Measurements from ENCODE around the gene UAP1L1.
A peak's percentile ranks its signal among the peaks of the same experiment; 100 is the strongest.

UAP1L1 gene

GRCh38 chr9:137046088-137046787 is 31.1 kb upstream of the UAP1L1 start, which contains the start of gene NPDC1:
Gene NPDC1 (minus strand): TSS chr9:137046177. CDS start chr9:137045989, 188 bp downstream.
- peak; percentile 22 for DNase-seq (ENCODE audit: low read depth)

GRCh38 chr9:137048655-137049543 is 28.4 kb upstream of the UAP1L1 start:
- no peak for TF ChIP-seq CTCF (IDR thresholded peaks at IDR 0.05; ENCODE audit: low read depth, low read length, missing control alignments)
- DNase-seq (ENCODE audit: low read depth) = no peak

More at GRCh38 chr9:137046088-137046787, 31.1 kb upstream of the UAP1L1 start, which contains the start of gene NPDC1:
- TF ChIP-seq CTCF (IDR thresholded peaks at IDR 0.05; ENCODE audit: low read depth, low read length, missing control alignments) = peak; percentile 80
- in situ Hi-C loops (cut with HindIII; ENCODE audit: low sequenced_read_pairs) = loop anchor here (25.0 kb wide), 1 partner anchor 259 kb away; the partner anchor contains the start of genes CCDC183 and TMEM141
- H3K4me3 ChIP-seq (ENCODE audit: low read depth, low read length) = peak within 1 kb of the TSS; percentile 52

GRCh38 chr9:137049544-137050449 is 27.5 kb upstream of the UAP1L1 start:
- in situ Hi-C loops (cut with HindIII; ENCODE audit: low sequenced_read_pairs) = loop anchor here (25.0 kb wide), 1 partner anchor 262 kb away; the partner anchor contains the start of genes CCDC183 and TMEM141
- DNase-seq (ENCODE audit: low read depth) = no peak
- TF ChIP-seq CTCF (IDR thresholded peaks at IDR 0.05; ENCODE audit: low read depth, low read length, missing control alignments) = peak; percentile 47
- no peak overlapping the region for H3K4me3 ChIP-seq (ENCODE audit: low read depth, low read length)

More at GRCh38 chr9:137048655-137049543, 28.4 kb upstream of the UAP1L1 start:
- H3K4me3 ChIP-seq (ENCODE audit: low read depth, low read length) = no peak overlapping the region
- in situ Hi-C loops (cut with HindIII; ENCODE audit: low sequenced_read_pairs) = loop anchor here (25.0 kb wide), 1 partner anchor 262 kb away; the partner anchor contains the start of genes CCDC183 and TMEM141

- in situ Hi-C loops (cut with HindIII; ENCODE audit: low sequenced_read_pairs) = no loop called here
- no peak for TF ChIP-seq CTCF (IDR thresholded peaks at IDR 0.05; ENCODE audit: low read depth, low read length, missing control alignments)
- DNase-seq (ENCODE audit: low read depth) = no peak
- H3K4me3 ChIP-seq (ENCODE audit: low read depth, low read length) = no peak overlapping the region
Observed at GRCh38 chr9:137050570-137050969, 26.7 kb upstream of the UAP1L1 start.

GRCh38 chr9:137051145-137051724 is 26.1 kb upstream of the UAP1L1 start:
- in situ Hi-C loops (cut with HindIII; ENCODE audit: low sequenced_read_pairs) = no loop called here
- no peak for TF ChIP-seq CTCF (IDR thresholded peaks at IDR 0.05; ENCODE audit: low read depth, low read length, missing control alignments)
- no peak overlapping the region for H3K4me3 ChIP-seq (ENCODE audit: low read depth, low read length)
- no peak for DNase-seq (ENCODE audit: low read depth)
